Endothelial cell of umbilical vein (primary cell): Measurements from ENCODE around the gene DMRT3. TPM values are rescaled to one million over a fixed set of nuclear protein-coding genes. Genes with fewer than 3 reads are reported as not detected.

Experiments used
- BruUV-seq: library from RNA; stranded (reverse); fragments of 400-500 nt; replicated peaks from 2 replicates; lab custom pipeline; 2021; lab: Mats Ljungman, UMichigan
- CTCF ChIA-PET: fragments of 300-600, 350-600 bp; sonication (Branson Sonifier 250); formaldehyde crosslinking; loops from one replicate; lab custom pipeline; 2021; ENCODE audit warnings: antibody characterized with exemption, inconsistent platforms; lab: Charles Lee
- POLR2A ChIA-PET: fragments of 300-600, 350-600 bp; sonication (Branson Sonifier 250); formaldehyde crosslinking; loops from one replicate; lab custom pipeline; 2021; ENCODE audit warnings: antibody characterized with exemption, inconsistent platforms; lab: Charles Lee
- DNase-seq: peaks from one replicate; pipeline ENCODE4 v3.0.0-alpha.2; 2011; ENCODE audit warnings: low read depth, low spot score
- FAIRE-seq: peaks from 2 replicates; lab custom pipeline; 2011; peaks lifted over from hg19 to GRCh38; lab: Jason Lieb, UNC
- H2AFZ ChIP-seq: 2 replicates; pipeline ENCODE4 v1.6.0; 2012; ENCODE audit warnings: low read depth, low read length, control low read depth, inconsistent platforms
- H3K27ac ChIP-seq: 2 replicates; pipeline ENCODE4 v1.5.1; 2011; ENCODE audit warnings: low read depth, mild to moderate bottlenecking, control low read depth, low read length, moderate library complexity; ENCODE audit not compliant: insufficient read depth
- H3K27me3 ChIP-seq, 2 experiments: 2 replicates each; pipeline versions ENCODE4 v1.6.0 to v1.6.1; 2011; ENCODE audit warnings: low read length in 2 of 2, mixed read lengths in 1 of 2; ENCODE audit not compliant: control insufficient read depth in 2 of 2, insufficient read depth in 2 of 2
- H3K36me3 ChIP-seq, 2 experiments: 2 replicates in 1 of 2; 3 replicates in 1 of 2; pipeline ENCODE4 v1.5.1; 2011; ENCODE audit warnings: low read length in 2 of 2, mild to moderate bottlenecking in 1 of 2, moderate library complexity in 1 of 2; ENCODE audit not compliant: control insufficient read depth in 2 of 2, insufficient read depth in 2 of 2; ENCODE audit errors: extremely low read depth in 1 of 2
- H3K4me1 ChIP-seq: 3 replicates; pipeline ENCODE4 v1.5.1; 2011; ENCODE audit warnings: mild to moderate bottlenecking, low read length; ENCODE audit not compliant: control insufficient read depth, insufficient read depth; ENCODE audit errors: extremely low read depth
- H3K4me2 ChIP-seq: 2 replicates; pipeline ENCODE4 v1.6.1; 2011; ENCODE audit warnings: low read length, control low read depth, mixed read lengths; ENCODE audit not compliant: insufficient read depth
- H3K4me3 ChIP-seq, 3 experiments: fragments of 200-600 bp in 1 of 3; sonication (generic), shearing (Covaris generic) in 1 of 3; replicated peaks in 1 of 3; 2 replicates each; pipeline ENCODE4 v1.5.1; 2011 to 2016; ENCODE audit warnings: control low read depth in 3 of 3, low read length in 3 of 3, mild to moderate bottlenecking in 2 of 3, inconsistent platforms in 1 of 3, low read depth in 1 of 3, moderate library complexity in 1 of 3; ENCODE audit not compliant: insufficient read depth in 1 of 3
- H3K79me2 ChIP-seq: 2 replicates; pipeline ENCODE4 v1.6.0; 2012; ENCODE audit warnings: low read length, inconsistent platforms; ENCODE audit not compliant: control insufficient read depth, insufficient read depth
- H3K9ac ChIP-seq: replicated peaks from 2 replicates; pipeline ENCODE3; 2011; ENCODE audit warnings: low read length, control low read depth; ENCODE audit not compliant: insufficient read depth; ENCODE audit errors: extremely low read depth
- H3K9me1 ChIP-seq: replicated peaks from 3 replicates; pipeline ENCODE4 v1.6.0; 2011; ENCODE audit warnings: mild to moderate bottlenecking, low read length; ENCODE audit not compliant: control insufficient read depth, insufficient read depth; ENCODE audit errors: extremely low read depth
- H3K9me3 ChIP-seq: replicated peaks from 2 replicates; pipeline ENCODE4 v1.5.1; 2012; ENCODE audit warnings: low read length, inconsistent platforms; ENCODE audit not compliant: control insufficient read depth, insufficient read depth
- H4K20me1 ChIP-seq: replicated peaks from 2 replicates; pipeline ENCODE3; 2011; ENCODE audit warnings: mild to moderate bottlenecking, low read length; ENCODE audit not compliant: control insufficient read depth, insufficient read depth; ENCODE audit errors: extremely low read depth
- CTCF ChIP-seq, 2 donors: IDR thresholded peaks; 1 replicate in 1 of 2; 2 replicates in 1 of 2; pipeline ENCODE4 v1.5.1; 2011; ENCODE audit warnings: low read length in 2 of 2, mild to moderate bottlenecking in 2 of 2, moderate library complexity in 2 of 2, control low read depth in 1 of 2, inconsistent platforms in 1 of 2, low read depth in 1 of 2; ENCODE audit not compliant: insufficient read depth in 1 of 2; ENCODE audit errors: extremely low read depth in 1 of 2
- EZH2 ChIP-seq: IDR thresholded peaks from 2 replicates; pipeline ENCODE4 v1.6.1; 2012; ENCODE audit warnings: borderline replicate concordance, low read depth, mild to moderate bottlenecking, moderate library complexity, low read length, inconsistent platforms; ENCODE audit not compliant: severe bottlenecking
- FOS ChIP-seq: IDR thresholded peaks from 2 replicates; pipeline ENCODE4 v1.6.1; 2011; ENCODE audit warnings: mild to moderate bottlenecking, low read length, moderate library complexity, borderline replicate concordance; ENCODE audit not compliant: insufficient read depth
- GATA2 ChIP-seq: IDR thresholded peaks from 2 replicates; pipeline ENCODE4 v1.7.0; 2011; ENCODE audit warnings: low read depth, mild to moderate bottlenecking, moderate library complexity, mixed read lengths, low read length; ENCODE audit not compliant: insufficient read length, insufficient read depth
- JUN ChIP-seq: IDR thresholded peaks from 2 replicates; pipeline ENCODE4 v1.6.1; 2011; ENCODE audit warnings: borderline replicate concordance, low read depth; ENCODE audit not compliant: insufficient read length, insufficient read depth
- MAX ChIP-seq: IDR thresholded peaks from 2 replicates; pipeline ENCODE4 v1.6.1; 2011; ENCODE audit not compliant: insufficient read depth, insufficient read length
- MYC ChIP-seq: IDR thresholded peaks from one replicate; pipeline ENCODE4 v1.6.1; 2011; ENCODE audit warnings: mild to moderate bottlenecking, low read depth, low read length
- POLR2A ChIP-seq: IDR thresholded peaks from 2 replicates; pipeline ENCODE4 v1.6.1; 2012; ENCODE audit warnings: low read depth, mild to moderate bottlenecking, control low read depth, low read length
- POLR2AphosphoS5 ChIP-seq: IDR thresholded peaks from 2 replicates; pipeline ENCODE4 v1.6.1; 2012; ENCODE audit warnings: low read depth, mild to moderate bottlenecking, control low read depth, low read length, moderate library complexity; ENCODE audit not compliant: insufficient read depth
- dilution Hi-C: fragments of 300-500 bp; cut with MboI; formaldehyde crosslinking; loops from one replicate; pipeline ENCODE4 v1.15.0; 2019; ENCODE audit warnings: low sequenced_read_pairs; ENCODE audit not compliant: extremely low pct_ligation_motif_present
- intact Hi-C: fragments of 100-400 bp; cut with micrococcal nuclease; formaldehyde crosslinking; loops from one replicate; pipeline ENCODE4 v1.10.0; 2022
- polyA plus RNA-seq, 4 experiments: library from polyadenylated mRNA; depleted of rRNA in 3 of 4; stranded (reverse) in 3 of 4; unstranded in 1 of 4; fragments of >200 nt; gene quantifications; 2 replicates each; pipeline versions ENCODE4 v1.2.1 to v1.2.3, GENCODE V29; 2011 to 2012; ENCODE audit warnings: missing spikeins in 1 of 4
- total RNA-seq: library from RNA; stranded (reverse); gene quantifications from 2 replicates; pipeline ENCODE4 v1.2.3, GENCODE V29; 2021

DMRT3 gene
- total and polyA plus RNA-seq, 2 donors (not counting 3 experiments of a cell fraction or from before 2014, with no cell fraction given), result not detected

- no peaks in the 10 kb centered on the region for H3K9me1 ChIP-seq
- H3K36me3 ChIP-seq, result no peaks in the 10 kb centered on the region
- no TSS peak for BruUV-seq
- no peak overlapping the region for H3K9ac ChIP-seq
- no peaks in the 10 kb centered on the region for H3K9me3 ChIP-seq
- FAIRE-seq, result no peak
- no peak overlapping the region for H3K27ac ChIP-seq
- H3K4me1 ChIP-seq, result no peaks in the 10 kb centered on the region
- H2AFZ ChIP-seq, result no peak overlapping the region
- no peaks in the 10 kb centered on the region for H4K20me1 ChIP-seq
- no peak for DNase-seq
- no peaks in the 10 kb centered on the region for H3K27me3 ChIP-seq
- dilution Hi-C loops (no loop called here), intact Hi-C loops (no loop called here)
- no peak for TF ChIP-seq MYC
- TF ChIP-seq EZH2, result no peak
- TF ChIP-seq MAX, result no peak
- TF ChIP-seq FOS, result no peak
- H3K4me3 ChIP-seq, result no peak overlapping the region
- H3K79me2 ChIP-seq, result no peaks in the 10 kb centered on the region
- H3K4me2 ChIP-seq, result no peak overlapping the region
- ChIA-PET CTCF (no interaction called here), POLR2A (no interaction called here)
Observed at GRCh38 chr9:942805-943580, 33.5 kb upstream of the DMRT3 start.

- H3K4me1 ChIP-seq, result no peaks in the 10 kb centered on the region
- dilution Hi-C loops (no loop called here), intact Hi-C loops (no loop called here)
- H3K79me2 ChIP-seq, result no peaks in the 10 kb centered on the region
- no peaks in the 10 kb centered on the region for H3K36me3 ChIP-seq
- H2AFZ ChIP-seq, result no peak overlapping the region
- H3K9me1 ChIP-seq, result no peaks in the 10 kb centered on the region
- no peak overlapping the region for H3K4me3 ChIP-seq
- no peaks in the 10 kb centered on the region for H3K9me3 ChIP-seq
- BruUV-seq, result no TSS peak
- H4K20me1 ChIP-seq, result no peaks in the 10 kb centered on the region
- H3K4me2 ChIP-seq, result no peak overlapping the region
- CTCF ChIA-PET, result interaction anchor here (1.1 to 1.4 kb wide), 2 partner anchors 19 to 61 kb away, joined by 3 read pairs; no protein-coding TSS in a partner anchor
- no peak overlapping the region for H3K27ac ChIP-seq
- TF ChIP-seq GATA2 (no peak), MAX (no peak), CTCF (IDR thresholded peaks at IDR 0.05; ENCODE audit: extremely low read depth in 1 of 2, insufficient read depth in 1 of 2, low read depth in 1 of 2, low read length in 2 of 2) (no peak), JUN (no peak), POLR2A (no peak), POLR2AphosphoS5 (no peak), FOS (no peak), MYC (no peak), EZH2 (no peak)
- no peak for DNase-seq
- peaks cover 0 to 4% of the 10 kb centered on the region in 2 experiments for H3K27me3 ChIP-seq
- POLR2A ChIA-PET, result no interaction called here
- H3K9ac ChIP-seq, result no peak overlapping the region
- FAIRE-seq, result no peak
Observed at GRCh38 chr9:947985-948384, 28.5 kb upstream of the DMRT3 start.
